Activated naive CD8-positive, alpha-beta T cell treated with anti-CD3 and anti-CD28 coated beads, Interleukin-2, amount 50 U/mL, for 16 hours (primary cell): ENCODE data around the gene GPATCH8.
"Not testable (repeated sequence)": the region's sequence is repeated elsewhere in the genome, so short reads cannot be mapped to it uniquely, and the experiment has no call there.

Experiments used
- DNase-seq: peaks from one replicate; pipeline ENCODE4 v3.0.0-alpha.2; 2020; ENCODE audit warnings: low read depth, low spot score

The GPATCH8 gene

GRCh38 chr17:44503147-44504029 is at the start of gene GPATCH8:
TSS of gene GPATCH8 (minus strand) at chr17:44503406. CDS start at chr17:44503370, 36 bp downstream.
- peak; percentile 76 for DNase-seq

- no peak for DNase-seq
Observed at GRCh38 chr17:44552361-44552760, 49.2 kb upstream of the GPATCH8 start.

GRCh38 chr17:44549686-44550085 is 46.5 kb upstream of the GPATCH8 start:
- DNase-seq = no peak

- DNase-seq = no peak
Observed at GRCh38 chr17:44548376-44549230, 45.4 kb upstream of the GPATCH8 start.

- no peak for DNase-seq
Observed at GRCh38 chr17:44547625-44548267, 44.5 kb upstream of the GPATCH8 start.

- no peak for DNase-seq
Observed at GRCh38 chr17:44546671-44547606, 43.7 kb upstream of the GPATCH8 start.

- DNase-seq = no peak
Observed at GRCh38 chr17:44543905-44544523, 40.8 kb upstream of the GPATCH8 start.

GRCh38 chr17:44543213-44543904 is 40.2 kb upstream of the GPATCH8 start:
- DNase-seq = no peak

- no peak for DNase-seq
Observed at GRCh38 chr17:44541884-44542581, 38.8 kb upstream of the GPATCH8 start.

DNA sequence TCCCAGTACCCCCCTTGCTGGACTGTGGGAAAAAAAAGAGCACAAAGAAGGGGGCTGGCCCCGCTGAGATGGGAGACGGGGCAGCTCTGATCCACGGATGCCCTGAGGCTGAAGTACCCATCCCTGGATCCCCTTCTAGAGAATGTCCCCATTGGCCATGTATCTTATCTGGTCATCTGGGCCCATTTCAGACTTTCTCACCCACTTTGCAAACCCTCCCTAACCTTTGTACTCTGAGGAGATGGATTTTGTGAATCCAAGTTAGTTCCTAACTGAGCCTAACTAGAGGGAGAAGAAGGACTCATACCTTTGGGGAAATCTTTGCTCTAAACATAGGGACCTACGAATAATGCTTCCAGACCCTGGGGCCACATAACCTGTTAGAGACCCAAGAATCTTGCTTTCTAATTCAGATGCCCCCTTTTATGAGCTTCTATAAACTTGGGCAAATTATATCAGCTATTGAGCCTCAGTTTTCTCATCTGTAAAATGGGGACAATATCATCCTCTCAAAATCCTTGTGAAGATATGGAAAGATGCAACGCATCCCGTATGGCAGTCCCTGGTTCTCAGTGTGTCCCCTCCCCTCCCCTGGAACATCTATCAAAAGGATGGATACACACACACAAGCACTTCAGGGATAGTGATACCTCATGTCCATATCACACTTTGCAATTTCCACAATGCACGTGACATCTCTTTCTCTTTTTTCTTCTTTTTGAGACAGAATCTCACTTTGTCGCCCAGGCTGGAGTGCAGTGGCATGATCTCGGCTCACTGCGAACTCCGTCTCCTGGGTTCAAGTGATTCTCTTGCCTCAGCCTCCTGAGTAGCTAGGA is 37.3 kb upstream of the GPATCH8 start:
- DNase-seq = no peak

DNA sequence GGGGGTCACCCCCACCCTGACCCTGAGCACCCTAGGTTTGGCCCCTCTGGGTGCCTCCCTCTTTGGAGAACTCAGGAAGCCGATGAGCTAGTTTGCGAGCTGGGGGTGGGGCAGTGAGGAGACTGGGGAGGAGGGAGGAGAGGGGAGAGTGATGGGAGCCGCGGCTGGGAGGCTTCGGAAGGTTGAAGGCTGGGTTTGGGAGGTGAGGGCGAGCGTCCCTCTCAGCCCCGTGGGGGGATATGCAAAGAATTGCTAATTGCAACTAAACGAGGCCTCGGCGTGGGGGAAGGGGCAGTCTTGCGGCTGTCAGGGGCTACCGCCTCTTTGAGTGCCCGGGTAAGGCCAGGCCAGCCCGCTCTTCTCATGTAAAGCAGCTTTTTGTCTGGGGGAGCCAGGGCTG is 36.5 kb upstream of the GPATCH8 start:
- no peak for DNase-seq

GRCh38 chr17:44537922-44538321 is 34.7 kb upstream of the GPATCH8 start:
- not testable (repeated sequence) for DNase-seq

GRCh38 chr17:44536090-44536953 is 33.1 kb upstream of the GPATCH8 start:
- no peak for DNase-seq

DNA sequence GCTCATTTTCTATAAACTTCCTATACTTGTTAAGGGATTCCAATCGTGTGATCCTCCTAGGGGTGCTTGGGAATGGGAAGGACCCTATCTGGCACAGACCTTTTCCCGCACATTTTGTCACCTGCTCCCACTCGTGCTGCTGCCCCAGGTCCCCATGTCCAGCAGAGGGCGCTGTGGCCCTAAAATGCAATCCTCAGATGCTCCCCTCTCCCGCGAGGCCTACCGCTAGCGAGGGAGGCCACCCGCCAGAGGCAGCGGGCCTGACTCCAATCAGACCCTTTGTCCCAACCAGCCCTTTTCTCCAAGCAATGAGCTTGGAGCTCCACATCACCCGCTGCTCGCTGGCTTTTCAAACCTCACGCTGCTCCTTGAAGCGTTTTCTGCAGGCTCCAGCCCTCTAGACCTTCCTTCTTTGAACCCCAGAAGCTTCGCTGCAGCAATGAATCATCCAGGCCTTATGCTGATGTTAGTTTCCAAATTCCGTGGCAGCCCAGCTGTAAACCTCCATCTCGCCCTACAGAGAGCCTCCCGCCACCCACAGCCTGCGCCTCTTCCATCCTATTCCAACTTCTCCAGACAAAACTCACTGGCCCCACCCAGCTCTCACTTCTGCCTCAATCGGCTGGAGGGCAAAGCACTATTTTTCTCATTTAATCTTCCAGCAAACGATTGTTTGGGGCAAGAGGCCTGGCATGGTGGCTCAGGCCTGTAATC is 30.5 kb upstream of the GPATCH8 start:
- peak; percentile 77 for DNase-seq

GRCh38 chr17:44530896-44531418 is 27.8 kb upstream of the GPATCH8 start:
- no peak for DNase-seq

GRCh38 chr17:44529864-44530263 is 26.7 kb upstream of the GPATCH8 start:
- no peak for DNase-seq
